HFF-Myc (cell line): ENCODE data around the gene AIDA.

Experiments
- DNase-seq: peaks from one replicate; pipeline ENCODE4 v3.0.0-alpha.2; 2011; ENCODE audit warnings: low read depth; ENCODE audit errors: extremely low read depth
- H3K4me3 ChIP-seq: replicated peaks from 2 replicates; pipeline ENCODE4 v1.5.1; 2011; ENCODE audit warnings: low read depth, mild to moderate bottlenecking, control low read depth, low read length
- TF ChIP-seq, protein P1 (sequence below): IDR thresholded peaks from 2 replicates; pipeline ENCODE4 v1.5.1; 2012; ENCODE audit warnings: mild to moderate bottlenecking, low read depth, low read length, control low read depth; ENCODE audit errors: missing control alignments

AIDA gene

DNA sequence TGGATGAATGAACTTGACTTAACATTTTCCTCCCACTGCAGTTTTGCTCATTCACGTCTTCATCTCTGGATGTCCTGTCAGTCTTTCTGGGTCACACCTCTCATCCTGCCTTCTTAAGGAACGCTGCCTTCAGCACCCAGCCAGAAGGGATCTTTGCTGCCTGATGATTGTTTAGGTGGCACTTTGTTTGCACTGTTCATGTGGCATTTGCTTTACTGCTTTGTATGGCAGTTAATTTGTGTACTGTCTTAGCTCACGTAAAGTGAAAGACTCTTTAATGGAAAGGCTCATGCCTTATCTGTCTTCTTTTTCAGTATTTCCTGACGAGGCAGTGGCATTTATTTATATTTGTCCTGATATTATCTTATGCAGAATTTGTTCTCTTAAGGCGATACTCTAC, 89.5 kb downstream of the AIDA start:
- H3K4me3 ChIP-seq: no peak overlapping the region
- DNase-seq: no peak
- TF ChIP-seq, protein P1, sequence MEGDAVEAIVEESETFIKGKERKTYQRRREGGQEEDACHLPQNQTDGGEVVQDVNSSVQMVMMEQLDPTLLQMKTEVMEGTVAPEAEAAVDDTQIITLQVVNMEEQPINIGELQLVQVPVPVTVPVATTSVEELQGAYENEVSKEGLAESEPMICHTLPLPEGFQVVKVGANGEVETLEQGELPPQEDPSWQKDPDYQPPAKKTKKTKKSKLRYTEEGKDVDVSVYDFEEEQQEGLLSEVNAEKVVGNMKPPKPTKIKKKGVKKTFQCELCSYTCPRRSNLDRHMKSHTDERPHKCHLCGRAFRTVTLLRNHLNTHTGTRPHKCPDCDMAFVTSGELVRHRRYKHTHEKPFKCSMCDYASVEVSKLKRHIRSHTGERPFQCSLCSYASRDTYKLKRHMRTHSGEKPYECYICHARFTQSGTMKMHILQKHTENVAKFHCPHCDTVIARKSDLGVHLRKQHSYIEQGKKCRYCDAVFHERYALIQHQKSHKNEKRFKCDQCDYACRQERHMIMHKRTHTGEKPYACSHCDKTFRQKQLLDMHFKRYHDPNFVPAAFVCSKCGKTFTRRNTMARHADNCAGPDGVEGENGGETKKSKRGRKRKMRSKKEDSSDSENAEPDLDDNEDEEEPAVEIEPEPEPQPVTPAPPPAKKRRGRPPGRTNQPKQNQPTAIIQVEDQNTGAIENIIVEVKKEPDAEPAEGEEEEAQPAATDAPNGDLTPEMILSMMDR: no peak

DNA sequence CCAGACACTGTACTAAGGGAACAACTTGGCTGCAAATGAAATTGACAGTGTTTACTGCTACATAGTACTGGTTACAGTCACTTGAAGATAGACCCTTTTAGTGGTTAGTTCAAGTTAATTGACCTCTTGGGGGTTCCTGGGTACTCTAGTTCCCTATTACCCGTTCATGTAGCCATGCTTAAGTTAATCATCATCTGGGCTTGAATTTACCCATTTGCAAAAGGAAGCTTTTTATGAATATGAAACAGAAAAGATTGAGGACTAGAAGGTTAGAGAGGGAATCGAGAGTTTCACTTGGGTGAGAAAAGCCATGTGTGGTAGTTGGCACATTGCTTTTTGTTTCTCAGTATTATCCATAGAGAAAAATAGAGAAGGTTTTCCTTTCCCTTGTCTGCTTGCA, 91.7 kb downstream of the AIDA start:
- DNase-seq: no peak
- H3K4me3 ChIP-seq: no peak overlapping the region
- TF ChIP-seq, protein P1: no peak

DNA sequence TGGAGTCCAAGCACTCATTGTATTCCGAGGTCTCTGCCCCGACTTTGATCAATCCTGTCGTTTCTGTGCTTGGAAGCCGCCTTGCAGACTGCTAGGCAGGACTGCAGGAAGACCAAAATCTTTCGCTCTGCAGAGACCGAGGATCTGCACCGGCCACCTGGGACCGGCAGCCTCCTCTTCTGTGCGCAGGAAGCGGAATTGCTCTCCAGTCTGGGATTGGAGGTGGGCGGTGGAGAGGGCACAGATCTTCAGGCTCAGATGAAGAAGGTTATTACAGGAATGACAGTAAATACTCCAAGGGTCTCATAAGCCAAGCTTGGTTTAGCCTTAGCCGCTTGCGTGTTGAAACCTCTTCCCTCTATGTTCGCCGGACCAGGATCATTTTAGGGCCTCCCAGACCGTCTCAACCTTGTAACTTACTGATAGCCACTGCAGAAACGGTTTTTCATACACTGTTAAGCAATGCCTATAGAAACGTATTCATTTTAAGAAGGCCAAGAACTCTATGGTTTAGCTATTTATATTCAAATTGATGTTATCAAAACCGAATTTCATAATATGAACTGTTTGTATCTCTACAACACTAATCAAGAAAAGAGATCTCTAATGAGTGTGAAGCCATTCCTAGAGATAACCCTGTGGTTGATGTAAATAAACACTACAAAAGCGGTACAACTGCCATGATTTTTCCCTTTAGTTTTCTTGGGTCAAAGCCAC, 93.3 kb downstream of the AIDA start:
- no peak for DNase-seq
- H3K4me3 ChIP-seq: peak overlapping the region; percentile 69
- TF ChIP-seq, protein P1: no peak
